ENCODE results near the gene GLT8D2.

The GLT8D2 gene

GRCh38 chr12:104094284-104094683 lies 44.3 kb upstream of the GLT8D2 start:
- no peaks in the 10 kb centered on the region for H3K27me3 ChIP-seq (ENCODE audit: insufficient read depth, poor library complexity, severe bottlenecking)
- no peak for DNase-seq (ENCODE audit: low read depth in 1 of 2, low spot score in 1 of 2)
- H3K4me3 ChIP-seq (replicated peaks; ENCODE audit: insufficient read depth, low read length), result no peak overlapping the region
- no peak overlapping the region for H3K27ac ChIP-seq (replicated peaks)
- no peak for TF ChIP-seq REST (IDR thresholded peaks at IDR 0.05; ENCODE audit: insufficient replicate concordance, low read depth)
- TF ChIP-seq SPI1 (IDR thresholded peaks at IDR 0.05; ENCODE audit: borderline replicate concordance, low read depth), result no peak
- TF ChIP-seq GABPA (IDR thresholded peaks at IDR 0.05; ENCODE audit: low read depth), result no peak
- no peak for TF ChIP-seq POLR2AphosphoS5 (IDR thresholded peaks at IDR 0.05; ENCODE audit: low read depth)
- TF ChIP-seq CTCF (IDR thresholded peaks at IDR 0.05; ENCODE audit: insufficient read depth, low read length), result no peak

- Histone ChIP-seq H3K27me3 (ENCODE audit: insufficient read depth, poor library complexity, severe bottlenecking) (no peaks in the 10 kb centered on the region), H3K27ac (replicated peaks) (no peak overlapping the region), H3K4me3 (replicated peaks; ENCODE audit: insufficient read depth, low read length) (no peak overlapping the region)
- TF ChIP-seq POLR2AphosphoS5 (IDR thresholded peaks at IDR 0.05; ENCODE audit: low read depth) (no peak), REST (IDR thresholded peaks at IDR 0.05; ENCODE audit: insufficient replicate concordance, low read depth) (no peak), CTCF (IDR thresholded peaks at IDR 0.05; ENCODE audit: insufficient read depth, low read length) (no peak), GABPA (IDR thresholded peaks at IDR 0.05; ENCODE audit: low read depth) (no peak), SPI1 (IDR thresholded peaks at IDR 0.05; ENCODE audit: borderline replicate concordance, low read depth) (no peak)
- no peak for DNase-seq (ENCODE audit: low read depth in 1 of 2, low spot score in 1 of 2)
Measured at GRCh38 chr12:104091136-104091535, 41.1 kb upstream of the GLT8D2 start.

- H3K4me3 ChIP-seq (replicated peaks; ENCODE audit: insufficient read depth, low read length), result no peak overlapping the region
- no peak for TF ChIP-seq REST (IDR thresholded peaks at IDR 0.05; ENCODE audit: insufficient replicate concordance, low read depth)
- TF ChIP-seq POLR2AphosphoS5 (IDR thresholded peaks at IDR 0.05; ENCODE audit: low read depth), result no peak
- TF ChIP-seq SPI1 (IDR thresholded peaks at IDR 0.05; ENCODE audit: borderline replicate concordance, low read depth), result no peak
- TF ChIP-seq CTCF (IDR thresholded peaks at IDR 0.05; ENCODE audit: insufficient read depth, low read length), result no peak
- TF ChIP-seq GABPA (IDR thresholded peaks at IDR 0.05; ENCODE audit: low read depth), result no peak
- DNase-seq (ENCODE audit: low read depth in 1 of 2, low spot score in 1 of 2), result no peak
- H3K27me3 ChIP-seq (ENCODE audit: insufficient read depth, poor library complexity, severe bottlenecking), result no peaks in the 10 kb centered on the region
- no peak overlapping the region for H3K27ac ChIP-seq (replicated peaks)
Measured at GRCh38 chr12:104090685-104091084, 40.7 kb upstream of the GLT8D2 start.
